A549 (cell line): ENCODE data around the gene FGFR3.

ENCODE experiments used
- CBX2 ChIP-seq: fragments of 200-600 bp; sonication (generic); IDR thresholded peaks from 2 replicates; pipeline ENCODE4 v1.6.1; 2016; ENCODE audit warnings: low read depth, mild to moderate bottlenecking, borderline replicate concordance
- ESRRA ChIP-seq: fragments of 150-350 bp; IDR thresholded peaks from 2 replicates; pipeline ENCODE4 v1.6.1; 2014; ENCODE audit warnings: mild to moderate bottlenecking, low read length, borderline replicate concordance
- RCOR1 ChIP-seq: fragments of 150-350 bp; IDR thresholded peaks from 2 replicates; pipeline ENCODE4 v1.6.1; 2014; ENCODE audit warnings: antibody characterized with exemption, low read length, low read depth
- TF ChIP-seq, protein P1 (sequence below): fragments of >200 bp; sonication (Bioruptor Twin); formaldehyde crosslinking; IDR thresholded peaks from 3 replicates; pipeline ENCODE4 v1.5.1; 2016

DNA sequence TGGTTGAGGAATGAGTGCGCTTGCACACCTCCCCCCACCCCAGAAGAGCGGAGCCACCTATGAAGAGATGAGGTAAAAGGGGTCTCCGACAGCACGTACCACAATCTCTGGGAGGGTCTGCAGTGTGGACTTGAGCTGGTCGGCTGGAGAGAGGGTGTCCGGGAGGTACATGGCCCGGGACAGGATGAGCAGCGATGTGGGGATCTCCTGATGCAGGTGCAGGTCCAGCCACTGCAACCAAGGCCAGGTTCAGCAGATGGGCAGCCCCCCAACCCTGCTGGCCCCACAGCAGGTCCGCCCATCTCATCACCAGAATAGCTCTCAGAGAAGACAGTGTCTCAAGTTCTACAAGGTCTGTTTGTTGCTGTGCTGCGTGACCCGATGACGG is 30.4 kb downstream of the FGFR3 start:
- no peak for TF ChIP-seq CBX2
- TF ChIP-seq ESRRA: no peak
- TF ChIP-seq RCOR1: no peak
- TF ChIP-seq, protein P1, sequence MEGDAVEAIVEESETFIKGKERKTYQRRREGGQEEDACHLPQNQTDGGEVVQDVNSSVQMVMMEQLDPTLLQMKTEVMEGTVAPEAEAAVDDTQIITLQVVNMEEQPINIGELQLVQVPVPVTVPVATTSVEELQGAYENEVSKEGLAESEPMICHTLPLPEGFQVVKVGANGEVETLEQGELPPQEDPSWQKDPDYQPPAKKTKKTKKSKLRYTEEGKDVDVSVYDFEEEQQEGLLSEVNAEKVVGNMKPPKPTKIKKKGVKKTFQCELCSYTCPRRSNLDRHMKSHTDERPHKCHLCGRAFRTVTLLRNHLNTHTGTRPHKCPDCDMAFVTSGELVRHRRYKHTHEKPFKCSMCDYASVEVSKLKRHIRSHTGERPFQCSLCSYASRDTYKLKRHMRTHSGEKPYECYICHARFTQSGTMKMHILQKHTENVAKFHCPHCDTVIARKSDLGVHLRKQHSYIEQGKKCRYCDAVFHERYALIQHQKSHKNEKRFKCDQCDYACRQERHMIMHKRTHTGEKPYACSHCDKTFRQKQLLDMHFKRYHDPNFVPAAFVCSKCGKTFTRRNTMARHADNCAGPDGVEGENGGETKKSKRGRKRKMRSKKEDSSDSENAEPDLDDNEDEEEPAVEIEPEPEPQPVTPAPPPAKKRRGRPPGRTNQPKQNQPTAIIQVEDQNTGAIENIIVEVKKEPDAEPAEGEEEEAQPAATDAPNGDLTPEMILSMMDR: no peak
